Epithelial cell of proximal tubule (primary cell): ENCODE measurements around the gene PLEK. TPM values are rescaled to one million over a fixed set of nuclear protein-coding genes. Genes with fewer than 3 reads are reported as not detected.
"Not testable (repeated sequence)": the region's sequence is repeated elsewhere in the genome, so short reads cannot be mapped to it uniquely, and the experiment has no call there.

Source experiments
- DNase-seq: peaks from one replicate; pipeline ENCODE4 v3.0.0-alpha.2; 2011; ENCODE audit warnings: low read depth
- H3K4me3 ChIP-seq: 2 replicates; pipeline ENCODE4 v1.5.1; 2011; ENCODE audit warnings: low read depth, mild to moderate bottlenecking, low read length
- CTCF ChIP-seq: conservative IDR thresholded peaks from 2 replicates; pipeline ENCODE4 v1.5.1; 2012; ENCODE audit warnings: low read depth, mild to moderate bottlenecking, low read length
- total RNA-seq: library from RNA; depleted of rRNA; stranded (reverse); fragments of >200 nt; gene quantifications from 2 replicates; pipeline ENCODE4 v1.2.3, GENCODE V29; 2015

Gene PLEK
- total RNA-seq, 1 donor from 2014 or later: not detected

GRCh38 chr2:68388358-68388757 is 23.3 kb downstream of the PLEK start:
- no peak overlapping the region for H3K4me3 ChIP-seq
- no peak for TF ChIP-seq CTCF
- DNase-seq: no peak

DNA sequence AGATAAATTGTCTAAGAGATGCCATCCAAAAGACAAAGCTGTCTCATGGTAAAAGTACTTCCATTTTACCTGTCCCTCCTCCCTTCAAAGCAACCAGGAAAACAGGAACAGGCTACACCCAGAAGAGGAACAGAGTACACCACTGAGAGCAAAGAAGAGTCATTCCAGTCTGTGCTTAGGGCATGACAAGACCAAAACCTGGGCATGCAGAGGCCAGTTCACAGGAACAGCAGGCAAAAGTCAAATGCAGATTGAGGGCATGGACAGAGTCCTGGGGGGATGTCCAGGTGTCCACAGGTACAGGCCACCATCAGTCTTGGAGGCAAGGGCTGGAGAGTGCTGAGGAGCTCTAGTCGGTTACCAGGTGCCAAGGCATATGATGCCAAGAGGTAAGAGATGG is 23.7 kb downstream of the PLEK start:
- DNase-seq: no peak
- no peak for TF ChIP-seq CTCF
- no peak overlapping the region for H3K4me3 ChIP-seq

DNA sequence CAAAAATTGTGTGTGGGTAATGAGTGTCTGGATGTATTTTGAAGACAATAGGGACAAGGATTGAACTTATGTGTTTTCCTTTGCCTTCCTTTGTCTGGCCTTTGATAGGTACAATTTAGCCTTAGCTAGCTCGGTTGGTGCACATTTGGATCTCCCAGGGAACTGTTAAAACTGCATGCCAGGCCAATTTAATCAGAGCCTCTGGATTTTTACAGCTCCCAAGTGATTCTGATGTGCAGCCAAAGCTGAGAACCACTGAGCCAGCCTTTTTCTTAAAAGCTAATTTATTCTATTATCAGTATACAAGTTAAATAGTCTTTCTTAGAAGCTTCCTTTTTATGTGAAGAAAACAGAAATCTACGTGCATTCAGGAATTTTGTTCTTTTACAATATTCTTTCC is 25.0 kb downstream of the PLEK start:
- H3K4me3 ChIP-seq: no peak overlapping the region
- no peak for TF ChIP-seq CTCF
- no peak for DNase-seq

GRCh38 chr2:68390586-68390985 is 25.5 kb downstream of the PLEK start:
- no peak for DNase-seq
- no peak overlapping the region for H3K4me3 ChIP-seq
- no peak for TF ChIP-seq CTCF

- TF ChIP-seq CTCF: no peak
- no peak for DNase-seq
Observed at GRCh38 chr2:68391099-68391498, 26.0 kb downstream of the PLEK start.

DNA sequence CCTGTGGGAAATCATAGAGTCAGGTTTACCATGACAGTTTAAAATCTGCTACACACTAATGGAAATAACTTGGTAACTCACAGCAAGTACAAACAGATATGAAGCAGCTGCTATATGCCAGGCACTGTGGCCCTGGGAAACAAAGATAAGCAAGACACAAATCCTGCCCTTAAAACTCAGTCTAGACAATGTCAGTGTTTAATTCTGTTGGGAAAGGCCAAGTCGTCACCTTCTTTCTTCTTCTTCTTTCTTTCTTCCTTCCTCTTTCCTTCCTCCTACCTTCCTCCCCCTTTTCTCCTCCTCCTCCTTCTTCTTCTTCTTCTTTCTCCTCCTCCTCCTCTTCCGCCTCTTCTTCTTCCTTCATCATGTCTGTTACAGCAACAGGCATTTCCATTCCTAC is 26.8 kb downstream of the PLEK start:
- no peak for DNase-seq
- H3K4me3 ChIP-seq: no peak overlapping the region
- TF ChIP-seq CTCF: no peak

More at GRCh38 chr2:68391099-68391498, 26.0 kb downstream of the PLEK start:
- no peak overlapping the region for H3K4me3 ChIP-seq

GRCh38 chr2:68396093-68396492 is 31.0 kb downstream of the PLEK start:
- no peak for TF ChIP-seq CTCF
- no peak overlapping the region for H3K4me3 ChIP-seq
- DNase-seq: no peak

GRCh38 chr2:68397704-68398263 is 32.7 kb downstream of the PLEK start:
- H3K4me3 ChIP-seq, DNase-seq: not testable (repeated sequence)
